ENCODE results near the gene DDX39A.

The DDX39A gene

DNA sequence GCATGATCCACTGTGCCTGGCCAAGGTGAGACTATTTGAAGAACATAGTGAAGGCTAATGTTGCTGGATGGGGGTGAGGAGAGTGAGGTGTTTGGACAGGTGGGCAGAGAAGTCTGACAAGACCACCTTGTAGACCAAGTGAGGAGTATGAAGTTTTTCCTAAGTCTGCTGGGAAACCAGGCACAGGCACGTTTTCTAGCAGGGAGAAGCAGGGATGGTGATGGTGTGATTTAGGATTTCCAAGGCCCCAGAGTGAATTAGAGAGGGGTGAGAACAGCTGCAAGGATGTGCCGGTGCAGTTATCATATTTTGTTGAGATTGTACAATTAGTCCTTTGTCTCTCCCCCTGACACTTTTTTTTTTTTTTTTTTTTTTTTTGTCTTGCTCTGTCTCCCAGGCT is 8.3 kb upstream of the DDX39A start:
- Histone ChIP-seq H3K36me3 (ENCODE audit: insufficient read depth, low read length) (no peaks in the 10 kb centered on the region), H3K9me3 (ENCODE audit: low read length) (no peaks in the 10 kb centered on the region), H3K4me1 (ENCODE audit: insufficient read depth, low read length) (no peaks in the 10 kb centered on the region), H2AFZ (ENCODE audit: low read depth, low read length) (no peak overlapping the region), H3K27me3 (ENCODE audit: insufficient read depth, low read length) (no peaks in the 10 kb centered on the region), H3K4me3 (ENCODE audit: low read length) (no peak overlapping the region)

DNA sequence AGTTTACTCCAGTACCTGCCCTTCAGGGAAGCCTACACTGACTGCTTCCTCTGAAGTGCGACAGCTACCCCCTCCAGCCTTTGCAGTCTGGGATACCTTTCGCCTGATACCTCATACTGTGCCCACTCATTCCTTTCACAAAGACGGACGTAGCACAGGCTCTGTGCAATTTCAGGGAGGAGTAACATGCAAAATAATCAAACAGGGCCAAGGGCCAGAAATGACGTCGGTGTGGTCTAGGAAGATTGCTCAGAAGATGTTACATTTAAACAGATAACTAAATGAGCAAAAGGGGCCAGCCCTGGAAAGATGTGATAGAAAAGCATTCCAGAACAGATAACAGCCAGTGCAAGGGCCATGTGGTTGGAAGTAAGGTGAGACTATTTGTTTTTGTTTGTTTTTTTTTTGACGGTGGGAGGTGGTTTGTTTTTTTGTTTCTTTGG is 6.6 kb upstream of the DDX39A start:
- Histone ChIP-seq H3K9me3 (ENCODE audit: low read length) (no peaks in the 10 kb centered on the region), H3K36me3 (ENCODE audit: insufficient read depth, low read length) (no peaks in the 10 kb centered on the region)

GRCh38 chr19:14418856-14419105 is 360 bp downstream of the DDX39A start:
- H2AFZ ChIP-seq (ENCODE audit: low read depth, low read length): no peak overlapping the region
- H3K9me3 ChIP-seq (ENCODE audit: low read length): no peaks in the 10 kb centered on the region
- H3K4me3 ChIP-seq (ENCODE audit: low read length): peak overlapping the region; percentile 88
- no peaks in the 10 kb centered on the region for H3K27me3 ChIP-seq (ENCODE audit: insufficient read depth, low read length)
- peaks cover 2% of the 10 kb centered on the region for H3K36me3 ChIP-seq (ENCODE audit: insufficient read depth, low read length)
- H3K4me1 ChIP-seq (ENCODE audit: insufficient read depth, low read length): peaks cover 9% of the 10 kb centered on the region

More for the DNA sequence above, 6.6 kb upstream of the DDX39A start:
- H3K4me3 ChIP-seq (ENCODE audit: low read length): no peak overlapping the region
- H3K27me3 ChIP-seq (ENCODE audit: insufficient read depth, low read length): no peaks in the 10 kb centered on the region
- no peaks in the 10 kb centered on the region for H3K4me1 ChIP-seq (ENCODE audit: insufficient read depth, low read length)
- no peak overlapping the region for H2AFZ ChIP-seq (ENCODE audit: low read depth, low read length)

DNA sequence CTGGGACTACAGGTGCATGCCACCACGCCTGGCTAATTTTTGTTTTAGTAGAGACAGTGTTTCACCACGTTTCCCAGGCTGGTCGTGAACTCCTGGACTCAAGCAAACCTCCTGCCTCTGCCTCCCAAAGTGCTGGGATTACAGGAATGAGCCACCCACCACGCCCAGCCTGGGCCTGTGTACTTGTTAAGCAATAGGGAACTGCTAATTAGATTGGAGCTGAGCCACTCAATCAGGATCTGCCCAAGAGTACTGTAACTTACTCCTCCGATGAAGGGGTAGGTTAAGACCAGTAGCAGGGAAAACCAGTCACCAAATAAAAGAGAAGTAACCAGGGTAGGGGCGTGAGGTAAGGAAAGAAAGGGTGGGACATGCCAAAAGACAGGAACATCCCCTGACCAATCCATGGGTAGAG is 2.3 kb downstream of the DDX39A start:
- no peaks in the 10 kb centered on the region for H3K9me3 ChIP-seq (ENCODE audit: low read length)
- no peak overlapping the region for H2AFZ ChIP-seq (ENCODE audit: low read depth, low read length)
- peaks cover 17% of the 10 kb centered on the region for H3K36me3 ChIP-seq (ENCODE audit: insufficient read depth, low read length)
- peaks cover 12% of the 10 kb centered on the region for H3K4me1 ChIP-seq (ENCODE audit: insufficient read depth, low read length)
- H3K4me3 ChIP-seq (ENCODE audit: low read length): no peak overlapping the region
- no peaks in the 10 kb centered on the region for H3K27me3 ChIP-seq (ENCODE audit: insufficient read depth, low read length)

DNA sequence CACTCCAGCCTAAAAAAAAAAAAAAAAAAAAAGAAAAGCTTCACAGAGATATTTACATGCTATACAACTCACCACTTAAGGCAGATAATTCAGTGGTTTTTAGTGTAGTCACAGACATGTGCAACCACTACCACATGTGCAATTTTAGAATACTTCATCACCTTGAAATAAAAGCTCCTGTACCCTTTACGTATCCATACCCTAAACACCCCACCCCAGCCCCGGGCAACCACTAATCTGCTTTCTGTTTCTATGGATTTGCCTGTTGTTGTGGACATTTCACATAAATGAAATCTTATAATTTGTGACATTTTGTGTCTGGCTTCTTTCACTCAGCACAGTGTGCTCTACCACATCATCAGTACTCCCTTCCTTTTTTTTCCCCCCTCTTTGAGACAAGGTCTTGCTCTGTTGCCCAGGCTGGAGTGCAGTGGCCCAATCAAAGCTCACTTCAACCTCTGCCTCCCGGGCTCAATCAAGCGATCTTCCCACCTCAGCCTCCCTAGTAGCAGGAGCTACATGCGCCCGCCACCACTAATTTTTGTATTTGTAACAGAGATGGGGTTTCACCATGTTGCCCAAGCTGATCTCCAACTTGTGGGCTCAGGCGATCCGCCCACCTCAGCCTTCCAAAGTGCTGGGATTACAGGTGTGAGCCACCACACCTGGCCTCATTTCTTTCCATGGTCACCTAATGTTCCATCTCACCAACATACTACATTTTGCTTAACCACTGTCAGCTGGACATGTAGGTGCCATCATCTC is 4.0 kb downstream of the DDX39A start:
- Histone ChIP-seq H3K36me3 (ENCODE audit: insufficient read depth, low read length) (peaks cover 35% of the 10 kb centered on the region), H3K4me3 (ENCODE audit: low read length) (no peak overlapping the region), H3K9me3 (ENCODE audit: low read length) (no peaks in the 10 kb centered on the region), H3K4me1 (ENCODE audit: insufficient read depth, low read length) (peaks cover 12% of the 10 kb centered on the region), H3K27me3 (ENCODE audit: insufficient read depth, low read length) (no peaks in the 10 kb centered on the region), H2AFZ (ENCODE audit: low read depth, low read length) (no peak overlapping the region)

DNA sequence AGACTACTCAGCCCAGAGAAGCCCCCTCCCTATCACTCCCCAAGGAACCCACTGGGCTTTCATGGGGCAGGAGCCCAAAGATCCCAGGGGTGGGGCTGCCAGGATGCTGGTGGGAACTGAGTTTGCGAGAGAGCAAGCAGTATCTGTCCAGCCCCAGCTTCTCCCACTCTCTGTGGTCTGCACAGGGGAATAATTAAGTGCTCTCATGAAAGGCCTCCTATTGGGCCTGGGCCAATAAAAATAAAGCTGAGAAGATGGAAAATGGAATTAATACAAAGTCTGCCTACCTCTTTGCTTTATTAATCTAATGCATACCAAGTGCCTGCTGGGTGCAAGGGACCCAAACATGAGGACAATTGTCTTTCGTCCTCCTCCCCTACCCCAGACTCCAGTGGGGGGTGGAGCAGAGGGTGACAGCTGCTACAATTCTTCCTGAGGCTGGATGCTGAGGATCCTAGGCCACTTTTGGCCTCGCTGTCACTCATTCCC is 5.4 kb downstream of the DDX39A start:
- H3K4me3 ChIP-seq (ENCODE audit: low read length): no peak overlapping the region
- H3K9me3 ChIP-seq (ENCODE audit: low read length): no peaks in the 10 kb centered on the region
- H3K27me3 ChIP-seq (ENCODE audit: insufficient read depth, low read length): no peaks in the 10 kb centered on the region
- H3K36me3 ChIP-seq (ENCODE audit: insufficient read depth, low read length): peaks cover 48% of the 10 kb centered on the region
- no peak overlapping the region for H2AFZ ChIP-seq (ENCODE audit: low read depth, low read length)
- H3K4me1 ChIP-seq (ENCODE audit: insufficient read depth, low read length): peaks cover 12% of the 10 kb centered on the region

DNA sequence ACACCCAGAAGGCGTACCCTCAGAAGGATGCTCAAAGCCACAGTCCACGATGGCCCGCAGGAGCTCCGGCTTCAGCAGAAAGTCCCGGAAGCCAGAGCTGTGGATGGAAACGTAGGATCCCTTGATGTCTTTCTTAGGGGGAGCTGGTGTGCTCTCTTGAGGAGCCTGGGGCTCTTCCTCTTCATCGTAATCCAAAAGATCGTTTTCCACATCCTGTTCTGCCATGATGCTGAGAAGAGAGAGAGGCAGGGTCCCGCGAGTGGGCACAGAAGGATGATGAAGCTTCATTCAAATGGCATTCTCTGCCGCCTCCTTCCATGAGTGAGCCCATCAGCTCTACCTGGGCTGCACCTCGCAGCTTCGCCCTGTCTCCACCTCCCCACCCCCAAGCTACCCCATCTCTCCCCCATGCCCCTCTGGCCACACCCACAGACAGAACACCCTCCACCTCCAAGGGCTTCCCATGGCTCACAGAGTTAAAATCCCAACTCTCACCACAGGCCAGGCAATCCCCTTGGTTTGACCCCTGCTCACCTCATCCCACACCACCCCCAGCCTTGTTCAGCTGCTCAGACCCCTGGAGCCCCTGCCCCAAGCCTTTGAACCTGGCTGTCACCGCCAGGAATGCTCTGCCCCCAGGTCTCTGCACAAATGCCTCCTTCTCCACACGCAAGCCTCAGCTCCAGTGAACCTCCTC is 6.0 kb downstream of the DDX39A start:
- H3K4me1 ChIP-seq (ENCODE audit: insufficient read depth, low read length): peaks cover 12% of the 10 kb centered on the region
- no peaks in the 10 kb centered on the region for H3K27me3 ChIP-seq (ENCODE audit: insufficient read depth, low read length)
- H3K9me3 ChIP-seq (ENCODE audit: low read length): no peaks in the 10 kb centered on the region
- H2AFZ ChIP-seq (ENCODE audit: low read depth, low read length): no peak overlapping the region
- H3K36me3 ChIP-seq (ENCODE audit: insufficient read depth, low read length): peaks cover 54% of the 10 kb centered on the region
- no peak overlapping the region for H3K4me3 ChIP-seq (ENCODE audit: low read length)

DNA sequence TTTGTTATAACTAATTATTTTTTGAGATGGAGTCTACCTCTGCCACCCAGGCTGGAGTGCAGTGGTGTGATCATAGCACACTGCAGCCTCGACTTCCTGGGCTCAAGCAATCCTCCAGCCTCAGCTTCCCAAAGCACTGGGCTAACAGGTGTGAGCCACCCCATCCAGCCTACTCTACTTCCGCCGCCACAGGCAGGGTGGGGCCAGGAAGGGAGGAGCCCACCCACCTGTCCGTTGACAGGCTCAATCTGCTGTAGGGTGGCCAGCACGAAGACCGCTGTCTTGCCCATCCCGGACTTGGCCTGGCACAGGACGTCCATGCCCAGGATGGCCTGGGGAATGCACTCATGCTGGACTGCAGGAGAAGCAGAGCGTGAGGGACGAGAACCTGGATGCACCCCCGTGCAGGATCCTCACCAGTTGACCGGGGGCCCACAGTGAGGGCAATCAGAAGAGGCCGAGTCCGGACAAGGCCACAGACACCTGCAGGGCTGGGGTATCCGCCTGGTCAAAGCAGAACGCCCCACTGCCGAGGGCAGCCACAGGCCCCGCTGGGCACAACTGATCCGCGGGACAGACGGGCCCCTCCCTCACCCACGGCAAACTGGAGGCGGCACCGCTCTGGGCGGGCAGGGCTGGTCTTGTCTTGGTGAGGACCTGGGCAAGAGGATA is 6.7 kb downstream of the DDX39A start:
- peaks cover 61% of the 10 kb centered on the region for H3K36me3 ChIP-seq (ENCODE audit: insufficient read depth, low read length)
- no peaks in the 10 kb centered on the region for H3K27me3 ChIP-seq (ENCODE audit: insufficient read depth, low read length)
- H3K4me1 ChIP-seq (ENCODE audit: insufficient read depth, low read length): peaks cover 12% of the 10 kb centered on the region
- no peak overlapping the region for H2AFZ ChIP-seq (ENCODE audit: low read depth, low read length)
- H3K4me3 ChIP-seq (ENCODE audit: low read length): no peak overlapping the region
- no peaks in the 10 kb centered on the region for H3K9me3 ChIP-seq (ENCODE audit: low read length)

DNA sequence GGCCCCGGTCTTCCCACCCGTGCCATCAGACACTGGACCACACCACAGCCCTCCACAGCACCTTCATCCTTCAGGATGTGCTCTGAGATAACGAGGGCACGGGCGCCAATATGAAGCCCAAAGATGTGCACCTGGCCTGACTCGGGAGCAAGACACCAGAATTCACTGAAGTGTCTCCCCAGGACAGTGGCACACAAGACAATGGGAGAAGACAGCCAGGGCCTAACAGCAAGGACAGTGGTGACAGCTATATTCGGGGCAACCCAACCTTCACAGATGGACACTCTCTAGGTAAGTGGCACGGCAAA is 7.2 kb downstream of the DDX39A start:
- Histone ChIP-seq H2AFZ (ENCODE audit: low read depth, low read length) (no peak overlapping the region), H3K4me3 (ENCODE audit: low read length) (no peak overlapping the region), H3K9me3 (ENCODE audit: low read length) (no peaks in the 10 kb centered on the region), H3K36me3 (ENCODE audit: insufficient read depth, low read length) (peaks cover 64% of the 10 kb centered on the region), H3K27me3 (ENCODE audit: insufficient read depth, low read length) (no peaks in the 10 kb centered on the region), H3K4me1 (ENCODE audit: insufficient read depth, low read length) (peaks cover 9% of the 10 kb centered on the region)

- H3K4me3 ChIP-seq (ENCODE audit: low read length): no peak overlapping the region
- peaks cover 64% of the 10 kb centered on the region for H3K36me3 ChIP-seq (ENCODE audit: insufficient read depth, low read length)
- H3K4me1 ChIP-seq (ENCODE audit: insufficient read depth, low read length): peaks cover 7% of the 10 kb centered on the region
- no peak overlapping the region for H2AFZ ChIP-seq (ENCODE audit: low read depth, low read length)
- H3K9me3 ChIP-seq (ENCODE audit: low read length): no peaks in the 10 kb centered on the region
- H3K27me3 ChIP-seq (ENCODE audit: insufficient read depth, low read length): no peaks in the 10 kb centered on the region
Measured at GRCh38 chr19:14411161-14411937, 7.8 kb downstream of the DDX39A start.

- Histone ChIP-seq H3K9me3 (ENCODE audit: low read length) (no peaks in the 10 kb centered on the region), H3K36me3 (ENCODE audit: insufficient read depth, low read length) (peaks cover 63% of the 10 kb centered on the region), H3K27me3 (ENCODE audit: insufficient read depth, low read length) (no peaks in the 10 kb centered on the region), H3K4me3 (ENCODE audit: low read length) (no peak overlapping the region), H3K4me1 (ENCODE audit: insufficient read depth, low read length) (peaks cover 4% of the 10 kb centered on the region), H2AFZ (ENCODE audit: low read depth, low read length) (no peak overlapping the region)
Measured at GRCh38 chr19:14410091-14411051, 8.8 kb downstream of the DDX39A start.
